ENCODE results near the gene NPPC. TPM values are rescaled to one million over a fixed set of nuclear protein-coding genes. Genes with fewer than 3 reads are reported as not detected.

The NPPC gene
- total RNA-seq, 3 donors from 2014 or later (not counting 1 experiment from before 2014, with no cell fraction given), result not detected

DNA sequence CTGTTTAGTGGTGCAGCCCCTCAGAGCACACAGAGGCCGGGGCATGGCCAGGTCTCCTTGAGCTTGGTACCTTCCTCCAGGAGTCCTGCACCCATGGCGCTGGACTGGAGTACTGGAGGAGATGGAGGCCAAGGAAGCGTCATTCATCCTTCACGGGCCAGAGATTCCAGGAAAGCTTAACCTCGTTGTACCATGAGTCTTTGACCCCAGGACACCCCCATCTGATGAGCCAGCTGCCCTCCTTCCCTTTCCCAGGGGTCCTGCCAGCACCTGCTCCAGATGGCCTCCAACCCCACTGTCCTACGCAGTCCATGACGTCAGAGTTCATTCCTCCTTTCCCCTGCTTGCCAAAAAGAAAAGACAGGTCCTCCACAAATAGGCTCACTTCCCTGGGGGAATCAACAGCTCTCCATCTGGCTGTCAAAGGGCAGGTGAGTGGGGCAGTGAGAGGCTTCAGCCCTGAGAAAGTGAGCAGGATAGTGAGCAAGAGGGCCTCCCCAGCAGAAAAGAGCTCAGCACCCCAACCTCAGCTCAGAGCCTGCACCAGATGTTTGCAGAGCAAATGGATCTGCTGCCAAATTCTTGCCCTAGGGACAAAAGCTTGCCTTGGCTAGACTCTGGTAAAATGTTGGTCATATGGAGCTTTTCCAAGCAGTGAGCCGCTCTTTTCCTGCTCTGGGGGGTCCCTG lies 4.5 kb upstream of the NPPC start:
- H3K27ac Mint-ChIP-seq, result no peak overlapping the region
- no peak for DNase-seq

GRCh38 chr2:231929961-231930592 lies 3.9 kb upstream of the NPPC start:
- H3K27me3 Mint-ChIP-seq (ENCODE audit: low read depth in 2 of 2), result peaks cover 29 to 33% of the 10 kb centered on the region in 2 donors
- DNase-seq (no peak), ATAC-seq (no peak)
- 70% methylated on average over 11 of the region's 11 CpGs for WGBS (ENCODE audit: insufficient coverage)
- no peak overlapping the region for H3K4me3 Mint-ChIP-seq
- no peak overlapping the region for H3K27ac ChIP-seq (ENCODE audit: low read length)
- intact Hi-C loops (cut with micrococcal nuclease), result loop anchor here (5.0 kb wide), 1 partner anchor 512 kb away; no protein-coding TSS in a partner anchor
- H3K36me3 ChIP-seq (ENCODE audit: control insufficient read depth, insufficient read depth, low read length), result no peaks in the 10 kb centered on the region
- H3K4me1 Mint-ChIP-seq, result no peaks in the 10 kb centered on the region
- no peak overlapping the region for H3K27ac Mint-ChIP-seq
- H3K4me3 ChIP-seq (ENCODE audit: low read length), result no peak overlapping the region
- no peaks in the 10 kb centered on the region for H3K9me3 ChIP-seq (ENCODE audit: control insufficient read depth, insufficient read depth, low read length)
- no peaks in the 10 kb centered on the region for H3K36me3 Mint-ChIP-seq
- no peak for TF ChIP-seq CTCF (IDR thresholded peaks at IDR 0.05)
- no peaks in the 10 kb centered on the region for H3K9me3 Mint-ChIP-seq
- H3K4me1 ChIP-seq (ENCODE audit: control insufficient read depth, insufficient read depth, low read length), result peaks cover 17% of the 10 kb centered on the region
- H3K27me3 ChIP-seq (ENCODE audit: control insufficient read depth, insufficient read depth, low read length), result peaks cover 17% of the 10 kb centered on the region

More for the DNA sequence above, 4.5 kb upstream of the NPPC start:
- 85% methylated on average over 8 of the region's 8 CpGs for WGBS (ENCODE audit: insufficient coverage)
- no peak overlapping the region for H3K4me3 ChIP-seq (ENCODE audit: low read length)
- Mint-ChIP-seq H3K9me3 (no peaks in the 10 kb centered on the region), H3K36me3 (no peaks in the 10 kb centered on the region), H3K4me1 (no peaks in the 10 kb centered on the region), H3K27me3 (ENCODE audit: low read depth in 2 of 2) (peaks cover 29 to 33% of the 10 kb centered on the region in 2 donors), H3K4me3 (no peak overlapping the region)
- no peaks in the 10 kb centered on the region for H3K36me3 ChIP-seq (ENCODE audit: control insufficient read depth, insufficient read depth, low read length)
- no peak for ATAC-seq
- H3K9me3 ChIP-seq (ENCODE audit: control insufficient read depth, insufficient read depth, low read length), result no peaks in the 10 kb centered on the region
- peaks cover 13% of the 10 kb centered on the region for H3K27me3 ChIP-seq (ENCODE audit: control insufficient read depth, insufficient read depth, low read length)
- peaks cover 10% of the 10 kb centered on the region for H3K4me1 ChIP-seq (ENCODE audit: control insufficient read depth, insufficient read depth, low read length)
- intact Hi-C loops (cut with micrococcal nuclease), result no loop called here
- H3K27ac ChIP-seq (ENCODE audit: low read length), result no peak overlapping the region
- TF ChIP-seq CTCF (IDR thresholded peaks at IDR 0.05), result no peak

GRCh38 chr2:231928901-231929725 lies 2.9 kb upstream of the NPPC start:
- TF ChIP-seq CTCF (IDR thresholded peaks at IDR 0.05), result no peak
- Histone ChIP-seq H3K27me3 (ENCODE audit: control insufficient read depth, insufficient read depth, low read length) (peaks cover 26% of the 10 kb centered on the region), H3K4me3 (ENCODE audit: low read length) (no peak overlapping the region), H3K9me3 (ENCODE audit: control insufficient read depth, insufficient read depth, low read length) (no peaks in the 10 kb centered on the region), H3K27ac (ENCODE audit: low read length) (no peak overlapping the region), H3K36me3 (ENCODE audit: control insufficient read depth, insufficient read depth, low read length) (no peaks in the 10 kb centered on the region), H3K4me1 (ENCODE audit: control insufficient read depth, insufficient read depth, low read length) (peaks cover 20% of the 10 kb centered on the region)
- 81% methylated on average over 11 of the region's 11 CpGs for WGBS (ENCODE audit: insufficient coverage)
- Mint-ChIP-seq H3K27ac (no peak overlapping the region), H3K4me3 (no peak overlapping the region), H3K36me3 (no peaks in the 10 kb centered on the region), H3K4me1 (peaks cover 0 to 5% of the 10 kb centered on the region in 2 donors), H3K9me3 (no peaks in the 10 kb centered on the region), H3K27me3 (ENCODE audit: low read depth in 2 of 2) (peaks cover 38 to 42% of the 10 kb centered on the region in 2 donors)
- intact Hi-C loops (cut with micrococcal nuclease), result loop anchor here (5.0 kb wide), 1 partner anchor 513 kb away; no protein-coding TSS in a partner anchor
- ATAC-seq, result no peak
- DNase-seq, result no peak
